Pulmonary artery endothelial cell (primary cell): ENCODE results near the gene MAPK1. TPM values are rescaled to one million over a fixed set of nuclear protein-coding genes. Genes with fewer than 3 reads are reported as not detected.
A peak's percentile ranks its signal among the peaks of the same experiment; 100 is the strongest.
"Not testable (repeated sequence)": the region's sequence is repeated elsewhere in the genome, so short reads cannot be mapped to it uniquely, and the experiment has no call there.

Experiments
- DNase-seq: peaks from one replicate; pipeline ENCODE4 v3.0.0-alpha.2; 2011; ENCODE audit warnings: low read depth, low spot score
- total RNA-seq: library from RNA; depleted of rRNA; stranded (reverse); fragments of >200 nt; gene quantifications from 2 replicates; pipeline ENCODE4 v1.2.3, GENCODE V29; 2014

MAPK1 gene
- total RNA-seq, 1 donor from 2014 or later: 74.7 TPM

- no peak for DNase-seq
Observed at GRCh38 chr22:21728270-21728669, 139.2 kb downstream of the MAPK1 start.

- no peak for DNase-seq
Observed at GRCh38 chr22:21727768-21728167, 139.7 kb downstream of the MAPK1 start.

GRCh38 chr22:21727159-21727558, 140.3 kb downstream of the MAPK1 start:
- DNase-seq: no peak

GRCh38 chr22:21726650-21727049, 140.8 kb downstream of the MAPK1 start:
- no peak for DNase-seq

- DNase-seq: no peak
Observed at GRCh38 chr22:21725956-21726649, 141.3 kb downstream of the MAPK1 start.

GRCh38 chr22:21724496-21724895, 142.9 kb downstream of the MAPK1 start:
- not testable (repeated sequence) for DNase-seq

- DNase-seq: not testable (repeated sequence)
Observed at GRCh38 chr22:21721195-21721852, 146.1 kb downstream of the MAPK1 start.

GRCh38 chr22:21720191-21720859, 147.1 kb downstream of the MAPK1 start:
- not testable (repeated sequence) for DNase-seq

GRCh38 chr22:21719024-21719423, 148.4 kb downstream of the MAPK1 start:
- DNase-seq: no peak

- DNase-seq: no peak
Observed at GRCh38 chr22:21718499-21718898, 148.9 kb downstream of the MAPK1 start.

GRCh38 chr22:21716395-21717122, 150.9 kb downstream of the MAPK1 start:
- DNase-seq: not testable (repeated sequence)

- DNase-seq: no peak
Observed at GRCh38 chr22:21714786-21715185, 152.7 kb downstream of the MAPK1 start.

GRCh38 chr22:21714059-21714770, 153.2 kb downstream of the MAPK1 start:
- no peak for DNase-seq

GRCh38 chr22:21713428-21714058, 153.9 kb downstream of the MAPK1 start:
- DNase-seq: no peak

- peak; percentile 48 for DNase-seq
Observed at GRCh38 chr22:21712751-21713427, 154.6 kb downstream of the MAPK1 start.

GRCh38 chr22:21711851-21712250, 155.6 kb downstream of the MAPK1 start:
- no peak for DNase-seq

GRCh38 chr22:21710156-21710555, 157.3 kb downstream of the MAPK1 start:
- DNase-seq: no peak

- DNase-seq: no peak
Observed at GRCh38 chr22:21709688-21710087, 157.8 kb downstream of the MAPK1 start.

GRCh38 chr22:21708960-21709359, 158.5 kb downstream of the MAPK1 start:
- DNase-seq: no peak

GRCh38 chr22:21707677-21708076, 159.8 kb downstream of the MAPK1 start:
- no peak for DNase-seq
